ENCODE measurements around the gene BCAS2.
"Not testable (repeated sequence)": the region's sequence is repeated elsewhere in the genome, so short reads cannot be mapped to it uniquely, and the experiment has no call there.

Gene BCAS2

DNA sequence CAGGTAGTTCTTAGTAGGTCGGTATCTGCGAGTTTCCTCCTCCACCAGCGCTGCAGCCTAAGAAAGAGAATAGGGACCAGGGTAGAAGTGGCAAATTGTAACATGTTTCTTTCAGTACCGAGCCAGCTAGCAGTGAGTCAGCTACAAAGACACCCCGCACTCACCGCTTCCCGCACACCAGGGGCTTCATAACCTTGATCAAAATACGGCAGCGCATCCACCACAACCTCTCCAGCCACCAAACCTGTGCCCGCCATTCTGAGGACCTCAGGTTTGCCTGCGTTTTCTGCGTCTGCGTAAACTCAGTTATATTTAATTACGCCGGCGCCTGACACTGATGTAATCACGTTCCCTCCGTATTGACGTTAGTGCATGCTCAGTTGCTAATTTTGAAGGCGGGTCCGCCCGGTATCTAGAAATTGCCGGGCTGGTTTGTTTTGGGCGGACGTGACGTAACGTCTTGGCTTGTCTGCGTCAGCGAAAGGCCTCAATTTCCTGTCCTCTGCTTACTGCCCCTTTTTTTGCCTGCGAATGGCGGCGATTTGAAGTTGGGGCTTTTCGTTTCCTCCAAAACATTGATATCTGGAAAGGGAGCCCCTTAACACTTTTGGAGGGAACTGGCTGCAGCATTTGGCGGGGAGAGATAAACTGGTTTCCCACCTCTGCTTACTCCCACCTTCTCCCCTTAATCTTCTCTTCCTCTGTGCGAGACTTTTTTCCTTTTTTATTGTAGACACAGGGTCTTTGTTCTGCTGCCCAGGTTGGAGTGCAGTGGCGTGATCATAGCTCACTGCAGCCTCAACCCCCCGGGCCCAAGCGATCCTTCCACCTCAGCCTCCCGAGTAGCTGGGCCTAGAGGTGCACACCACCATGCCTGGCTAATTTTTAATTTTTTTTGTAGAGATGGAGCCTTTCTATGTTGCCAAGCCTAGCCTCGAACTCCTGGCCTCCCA, at the start of gene BCAS2:
Gene BCAS2, minus strand, starts transcription at position 281 of the 953 bp plus-strand sequence. Its CDS starts 24 bp downstream, at position 257.
- in situ Hi-C loops (cut with HindIII; ENCODE audit: low sequenced_read_pairs): no loop called here

DNA sequence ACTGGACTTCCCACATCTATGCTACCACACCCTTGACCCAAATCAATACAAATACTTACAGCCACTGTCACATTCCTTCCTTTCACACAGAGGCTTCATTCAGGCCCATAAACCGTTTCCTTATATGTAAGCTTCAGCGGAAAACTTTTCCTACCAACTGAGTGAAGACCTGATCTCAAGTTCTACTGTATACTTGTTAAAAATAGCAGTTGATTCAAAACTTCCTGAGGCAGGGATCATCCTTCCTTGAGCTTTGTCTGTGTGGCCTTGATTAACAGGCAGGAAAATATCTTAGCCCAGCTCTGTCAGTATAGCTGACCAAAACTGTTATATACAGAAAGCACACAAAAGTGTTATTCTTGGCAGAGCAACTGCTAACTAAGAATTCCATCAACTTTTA, 45.7 kb upstream of the BCAS2 start:
- in situ Hi-C loops (cut with HindIII; ENCODE audit: low sequenced_read_pairs): no loop called here

DNA sequence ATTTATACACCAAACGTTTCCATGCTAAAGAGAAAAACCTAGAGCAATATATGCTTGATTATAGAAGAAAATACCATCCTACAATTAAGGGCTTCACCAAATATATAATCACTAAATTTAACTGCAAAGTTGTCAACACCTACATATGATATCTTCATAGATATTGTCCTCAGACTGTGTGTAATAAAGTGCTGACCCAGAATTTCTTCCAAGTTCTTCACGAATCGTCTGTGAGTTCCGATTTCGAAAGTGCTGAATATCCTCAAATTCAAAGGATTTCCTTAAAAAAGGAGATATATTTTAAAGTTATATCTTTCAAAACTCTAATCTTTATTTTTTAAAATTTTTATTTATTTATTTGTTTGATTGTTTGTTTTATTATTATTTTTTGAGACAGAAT, 41.9 kb upstream of the BCAS2 start:
- in situ Hi-C loops (cut with HindIII; ENCODE audit: low sequenced_read_pairs): no loop called here

DNA sequence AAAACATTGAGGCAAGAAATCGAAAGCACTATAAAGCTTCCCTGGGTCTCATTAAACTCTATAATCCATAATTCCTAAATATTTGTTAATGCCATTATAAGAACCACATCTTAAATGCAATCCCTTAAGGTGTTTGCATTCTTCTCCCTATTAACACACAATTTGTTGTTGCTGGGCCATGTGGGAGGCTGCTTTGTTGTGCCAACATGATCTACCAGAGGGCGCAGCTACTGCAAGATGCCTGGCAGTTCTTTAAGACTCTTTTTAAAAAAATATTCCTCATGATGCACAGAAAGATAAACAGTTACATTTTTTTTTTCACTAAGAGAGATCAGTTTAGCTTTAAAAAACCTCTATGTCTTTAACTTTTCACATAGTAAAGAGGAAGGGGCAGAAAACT, 39.0 kb upstream of the BCAS2 start:
- in situ Hi-C loops (cut with HindIII; ENCODE audit: low sequenced_read_pairs): no loop called here

DNA sequence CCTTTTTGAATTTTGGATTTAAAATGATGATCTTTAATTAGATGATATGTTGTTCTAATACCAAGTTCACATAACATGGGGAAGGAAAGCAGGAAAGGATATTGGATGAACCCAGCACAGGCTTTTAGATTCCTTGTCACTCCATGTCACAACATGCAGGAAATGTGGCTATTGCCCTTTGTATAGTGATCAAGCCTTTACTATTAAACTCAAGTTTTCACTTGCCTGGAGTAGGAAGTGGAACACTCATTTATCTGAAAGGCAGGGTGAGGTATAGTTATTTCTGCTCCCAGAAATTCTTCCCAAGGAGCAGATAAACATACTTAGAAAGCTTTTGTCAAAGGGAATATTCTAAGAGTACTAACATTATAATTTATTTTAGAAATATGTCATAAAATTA, 37.2 kb upstream of the BCAS2 start:
- in situ Hi-C loops (cut with HindIII; ENCODE audit: low sequenced_read_pairs): no loop called here

DNA sequence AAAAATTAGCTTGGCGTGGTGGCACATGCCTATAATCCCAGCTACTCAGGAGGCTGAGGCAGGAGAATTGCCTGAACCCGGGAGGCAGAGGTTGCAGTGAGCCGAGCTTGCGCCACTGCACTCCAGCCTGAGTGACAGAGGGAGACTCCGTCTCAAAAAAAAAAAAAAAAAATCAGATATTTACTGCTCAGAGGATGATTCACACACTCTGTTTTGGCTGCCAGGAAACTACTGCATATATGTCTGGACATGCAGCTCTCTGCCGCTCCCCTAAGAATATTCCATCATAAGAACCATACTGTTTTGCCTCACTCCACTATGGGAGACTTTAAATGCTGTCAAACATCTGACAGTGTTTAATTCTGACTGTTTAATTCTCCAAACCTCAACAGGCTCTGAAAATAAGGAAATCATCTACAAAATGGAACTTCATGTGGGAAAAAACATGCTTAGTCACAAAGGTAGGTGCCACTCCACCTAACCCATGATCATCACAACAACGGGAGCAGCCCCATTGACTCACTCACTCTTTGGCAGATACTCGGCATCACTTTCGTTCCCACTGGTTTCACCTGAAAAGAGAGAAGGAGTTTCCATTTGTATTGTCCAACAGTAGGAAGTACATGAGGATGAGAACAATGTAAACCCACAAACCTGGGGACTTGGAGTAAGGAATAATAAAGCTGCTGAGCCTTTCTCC, 29.3 kb upstream of the BCAS2 start:
- in situ Hi-C loops (cut with HindIII; ENCODE audit: low sequenced_read_pairs): no loop called here

DNA sequence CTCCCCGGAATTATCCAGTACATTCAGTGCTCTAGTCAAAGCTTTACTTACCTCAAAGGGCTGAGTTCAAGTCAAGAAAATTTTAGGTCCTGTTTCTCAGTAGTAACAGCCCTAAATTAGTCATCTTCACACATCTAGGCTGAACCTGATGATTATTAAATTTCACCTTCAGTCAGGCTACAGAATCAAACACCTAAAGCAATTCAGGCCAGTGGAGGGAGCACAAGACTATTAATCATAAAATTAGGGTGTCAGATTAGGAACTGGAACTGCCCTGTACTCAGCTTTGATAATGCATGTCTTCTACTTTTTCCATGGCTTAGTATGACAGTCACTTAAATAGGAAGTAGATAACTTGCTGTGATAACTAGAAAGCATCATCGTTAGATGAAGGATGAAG, 28.4 kb upstream of the BCAS2 start:
- in situ Hi-C loops (cut with HindIII; ENCODE audit: low sequenced_read_pairs): loop anchor here (5.0 kb wide), 1 partner anchor 52 kb away; no protein-coding TSS in a partner anchor

DNA sequence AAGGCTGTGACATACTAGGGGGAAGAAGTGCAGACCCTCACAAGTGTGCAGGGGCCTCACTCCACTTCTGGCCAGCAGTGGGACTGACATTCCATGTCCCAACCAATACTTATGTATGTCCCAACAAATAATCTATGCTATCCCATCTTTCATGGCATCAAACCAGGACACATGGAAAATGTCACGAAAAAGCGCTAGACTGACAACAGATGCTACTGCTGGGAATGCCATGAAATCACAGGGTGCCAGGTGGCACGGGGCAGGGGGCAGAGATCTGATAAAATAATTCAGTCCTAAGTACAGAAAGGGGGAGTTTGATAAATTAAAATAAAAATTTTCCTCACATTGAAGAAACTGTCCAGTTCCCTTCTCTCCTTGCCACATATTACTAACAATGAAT, 27.6 kb upstream of the BCAS2 start:
- in situ Hi-C loops (cut with HindIII; ENCODE audit: low sequenced_read_pairs): loop anchor here (5.0 kb wide), 1 partner anchor 53 kb away; no protein-coding TSS in a partner anchor

DNA sequence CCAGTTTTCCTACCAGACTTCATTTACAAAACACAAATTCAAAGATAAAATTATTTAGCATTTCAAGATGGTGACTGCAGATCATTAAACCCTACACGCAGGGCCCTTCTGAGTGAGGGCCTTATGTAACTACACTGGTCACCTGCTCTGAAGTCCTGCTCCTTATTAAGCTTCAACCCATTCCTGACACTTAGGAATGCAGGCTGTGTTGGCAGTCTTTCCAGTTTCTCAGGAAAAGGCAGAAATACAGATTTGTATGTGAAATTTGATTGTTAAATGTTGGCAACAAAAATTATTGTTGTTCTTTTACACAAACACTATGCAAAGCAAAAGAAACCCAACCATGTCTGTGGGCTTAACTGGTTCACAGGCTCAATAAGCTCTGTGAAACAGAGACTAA, 25.8 kb upstream of the BCAS2 start:
- in situ Hi-C loops (cut with HindIII; ENCODE audit: low sequenced_read_pairs): loop anchor here (5.0 kb wide), 1 partner anchor 55 kb away; no protein-coding TSS in a partner anchor

DNA sequence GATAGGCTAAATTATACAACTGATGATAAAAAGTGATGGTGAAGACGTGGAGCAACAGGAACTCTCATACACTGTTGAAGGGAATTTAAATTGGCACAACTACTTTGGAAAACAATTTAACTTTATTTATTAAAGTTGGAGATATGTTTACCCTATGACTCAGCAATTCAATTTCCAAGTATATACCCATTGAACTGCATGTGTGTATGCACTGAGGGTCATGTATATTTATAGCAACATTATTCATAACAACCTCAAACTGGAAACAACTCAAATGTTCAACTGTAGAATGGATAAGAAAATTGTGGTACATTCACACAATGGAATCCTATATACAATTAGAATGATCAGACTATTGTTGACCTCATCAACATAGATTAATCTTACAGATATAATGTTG, 16.5 kb upstream of the BCAS2 start:
- in situ Hi-C loops (cut with HindIII; ENCODE audit: low sequenced_read_pairs): no loop called here

DNA sequence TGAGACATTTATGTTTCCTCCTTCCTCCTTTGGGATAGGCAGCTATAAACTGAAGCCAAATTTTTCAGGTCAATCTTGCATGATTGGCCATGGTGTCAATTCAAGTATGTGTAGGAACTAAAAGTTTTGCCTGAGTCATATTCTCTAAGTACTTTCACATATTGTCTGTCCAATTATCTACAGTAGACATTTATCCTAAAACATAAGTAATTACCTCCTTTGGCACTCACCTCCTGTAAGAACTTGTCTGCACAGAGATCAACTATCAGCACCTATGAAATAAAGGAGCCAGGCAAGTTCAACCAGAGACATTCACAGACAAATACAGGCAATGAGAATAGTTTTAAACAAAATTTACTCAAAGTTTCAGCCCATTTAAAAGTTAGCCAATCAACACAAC, 14.2 kb upstream of the BCAS2 start:
- in situ Hi-C loops (cut with HindIII; ENCODE audit: low sequenced_read_pairs): no loop called here

DNA sequence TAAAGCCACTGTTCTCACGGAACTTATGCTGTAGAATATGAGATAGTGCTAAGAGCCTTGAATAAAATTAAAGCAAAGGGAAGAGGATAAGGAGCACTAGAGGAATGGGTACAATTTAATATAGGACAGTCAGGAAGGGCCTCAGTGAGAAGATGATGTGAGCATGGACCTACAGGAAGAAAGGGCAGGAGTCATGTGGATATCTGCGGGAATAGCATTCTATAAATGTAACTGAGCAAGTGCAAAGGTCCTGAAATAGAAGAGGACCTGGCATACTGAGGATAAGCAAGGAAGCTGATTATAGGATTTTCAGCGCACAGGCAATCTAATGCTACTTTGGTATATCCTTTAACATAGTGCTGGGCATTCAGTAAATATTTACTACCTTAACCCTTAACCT, 12.6 kb upstream of the BCAS2 start:
- in situ Hi-C loops (cut with HindIII; ENCODE audit: low sequenced_read_pairs): no loop called here

DNA sequence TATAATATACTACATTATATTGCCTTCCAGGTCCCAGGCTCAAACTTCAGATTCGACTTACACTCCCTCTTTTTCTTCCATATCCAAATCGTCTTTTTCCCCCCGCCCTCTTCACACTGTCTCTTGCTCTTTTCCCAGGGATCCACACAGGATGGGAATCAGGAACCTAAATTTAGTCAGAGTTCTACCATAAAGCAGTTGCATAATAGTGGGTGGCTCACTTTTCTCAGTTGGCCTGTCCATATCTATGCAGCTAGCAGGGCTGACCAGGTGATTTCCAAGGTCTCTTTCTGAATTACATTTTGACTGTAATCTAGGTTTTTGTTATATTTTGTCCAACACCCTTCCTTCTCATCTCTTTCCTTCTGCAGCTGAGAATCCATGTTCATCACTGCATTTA, 7.7 kb upstream of the BCAS2 start:
- in situ Hi-C loops (cut with HindIII; ENCODE audit: low sequenced_read_pairs): no loop called here

DNA sequence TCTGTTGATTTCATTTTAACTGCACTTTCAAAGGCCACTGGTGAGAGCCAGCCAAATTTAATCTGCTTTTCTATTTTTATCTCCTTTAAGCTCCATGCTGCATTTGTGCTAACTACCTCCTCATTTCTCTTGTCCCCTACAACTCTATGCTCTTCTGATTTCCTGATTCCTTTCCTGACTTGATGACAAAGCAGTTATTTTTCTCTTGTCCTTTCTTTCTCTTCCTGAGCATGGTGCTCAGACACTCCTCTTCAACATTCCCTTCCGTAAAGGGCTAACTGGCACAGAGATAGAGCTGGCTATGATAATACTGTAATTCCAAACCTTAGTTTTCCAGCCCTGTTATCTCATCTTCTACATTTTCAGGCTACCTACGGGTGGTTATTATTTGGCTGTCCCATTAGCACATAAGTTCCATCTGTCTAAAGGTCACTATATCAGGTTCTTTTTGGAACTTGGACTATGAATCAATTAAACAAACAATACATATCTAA, 6.8 kb upstream of the BCAS2 start:
- in situ Hi-C loops (cut with HindIII; ENCODE audit: low sequenced_read_pairs): no loop called here

DNA sequence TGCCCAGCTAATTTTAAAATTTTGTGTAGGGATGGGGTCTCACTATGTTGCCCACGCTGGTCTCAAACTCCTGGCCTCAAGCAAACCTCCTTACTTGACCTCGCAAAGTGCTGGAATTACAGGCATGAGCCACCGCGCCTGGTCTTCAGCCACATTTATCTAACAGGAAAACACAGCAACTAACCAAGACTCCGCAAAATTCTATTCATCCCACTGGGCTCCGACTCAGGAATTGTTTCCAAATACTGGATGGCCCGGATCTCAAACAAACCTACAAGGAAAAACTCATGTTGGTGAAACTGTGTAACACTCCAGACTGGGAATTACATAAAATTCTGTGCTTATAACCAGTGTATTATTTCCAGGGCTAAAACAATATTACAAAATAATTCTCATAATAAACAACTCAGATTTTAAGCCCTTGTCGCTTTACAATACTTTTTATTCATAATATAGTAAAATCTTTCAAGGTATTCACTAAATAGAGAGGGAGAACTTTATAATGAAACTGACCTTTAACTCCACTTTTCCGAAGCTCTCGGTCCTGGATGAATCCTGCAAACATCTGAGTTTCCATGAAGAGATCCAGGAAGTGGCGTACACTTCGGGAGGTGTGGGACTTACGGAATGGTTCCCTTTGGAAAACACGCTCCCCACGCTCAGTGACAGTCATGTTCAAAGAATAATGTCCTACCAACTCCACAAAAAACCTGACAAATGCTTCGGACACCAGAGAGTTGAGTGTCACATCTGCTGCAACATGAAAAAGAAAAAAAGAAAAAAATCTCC, 6.0 kb upstream of the BCAS2 start:
- in situ Hi-C loops (cut with HindIII; ENCODE audit: low sequenced_read_pairs): no loop called here

DNA sequence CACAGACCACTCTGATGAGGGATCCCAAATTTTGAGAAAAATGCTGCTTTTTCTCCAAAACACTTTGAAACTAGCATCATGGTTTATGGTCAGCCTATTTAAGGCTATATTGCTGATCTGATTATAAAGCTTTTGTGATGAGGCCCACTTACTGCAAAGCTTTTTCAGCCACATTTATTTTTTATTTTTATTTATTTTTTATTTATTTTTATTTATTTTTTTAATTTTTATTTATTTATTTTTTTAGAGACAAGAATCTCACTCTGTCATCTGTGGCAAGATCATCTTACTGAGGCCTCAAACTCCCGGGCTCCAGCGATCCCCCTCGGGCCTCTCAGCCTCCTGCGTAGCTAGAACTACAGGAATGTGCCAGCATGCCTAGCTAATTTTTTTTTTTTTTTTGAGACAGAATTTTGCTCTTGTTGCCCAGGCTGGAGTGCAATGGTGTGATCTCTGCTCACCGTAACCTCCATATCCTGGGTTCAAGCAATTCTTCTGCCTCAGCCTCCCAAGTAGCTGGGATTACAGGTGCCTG, 5.2 kb upstream of the BCAS2 start:
- in situ Hi-C loops (cut with HindIII; ENCODE audit: low sequenced_read_pairs): no loop called here

DNA sequence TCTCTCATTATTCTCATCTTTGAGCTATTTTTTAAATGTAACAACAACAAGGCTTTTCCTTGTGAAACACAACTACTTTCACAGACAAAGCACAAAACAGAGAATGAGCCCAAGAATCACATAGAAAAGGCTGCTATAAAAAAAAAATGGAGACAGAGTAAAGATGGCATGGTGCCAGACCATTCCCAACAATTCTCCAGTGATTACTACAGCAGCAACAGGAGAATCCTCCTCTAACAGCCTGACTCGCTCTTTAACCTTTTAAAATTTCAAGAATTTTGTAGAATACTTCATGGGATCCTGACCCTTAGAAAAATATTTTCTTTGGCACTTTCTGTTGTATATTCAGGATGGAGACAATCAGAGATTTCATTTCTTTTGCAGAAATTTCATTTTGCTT, 3.8 kb upstream of the BCAS2 start:
- in situ Hi-C loops (cut with HindIII; ENCODE audit: low sequenced_read_pairs): no loop called here

DNA sequence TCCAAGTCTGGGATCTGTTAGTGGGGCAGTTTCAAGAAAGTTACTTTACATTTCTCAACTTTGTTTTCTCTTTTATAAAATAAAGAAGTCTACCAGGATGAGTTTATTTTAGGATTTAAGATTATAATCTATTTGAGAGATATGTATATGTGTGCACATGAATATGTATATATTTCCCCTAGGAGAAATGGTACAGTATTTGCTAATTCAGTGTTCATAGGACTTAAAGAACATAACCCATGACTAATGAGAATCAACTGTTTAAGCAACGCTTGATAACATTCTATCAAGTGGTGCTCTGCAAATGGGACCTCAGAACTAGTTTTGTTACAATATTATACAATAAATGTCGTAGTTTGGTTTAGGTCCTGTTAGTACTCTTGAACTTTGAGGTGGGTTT, 7.0 kb downstream of the BCAS2 start:
- in situ Hi-C loops (cut with HindIII; ENCODE audit: low sequenced_read_pairs): no loop called here

DNA sequence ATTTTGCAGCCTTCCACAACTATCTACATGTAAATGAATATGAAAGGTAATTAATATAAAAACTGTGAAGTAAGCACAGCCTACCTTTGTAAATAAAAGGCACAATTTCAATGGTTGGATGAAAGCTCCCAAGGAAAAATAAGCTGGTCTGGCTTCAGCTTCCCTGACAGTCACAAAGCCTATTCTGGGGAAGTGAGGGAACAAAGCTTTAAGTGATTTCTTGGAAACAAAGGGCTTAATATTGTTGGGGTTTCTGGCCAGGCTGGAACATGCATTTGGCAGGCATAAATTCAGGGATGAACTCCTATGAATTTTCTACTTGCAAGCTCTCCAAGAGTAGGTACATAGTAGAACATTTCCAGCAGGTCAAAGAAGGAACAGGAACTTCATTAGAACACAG, 17.3 kb downstream of the BCAS2 start:
- in situ Hi-C loops (cut with HindIII; ENCODE audit: low sequenced_read_pairs): no loop called here

DNA sequence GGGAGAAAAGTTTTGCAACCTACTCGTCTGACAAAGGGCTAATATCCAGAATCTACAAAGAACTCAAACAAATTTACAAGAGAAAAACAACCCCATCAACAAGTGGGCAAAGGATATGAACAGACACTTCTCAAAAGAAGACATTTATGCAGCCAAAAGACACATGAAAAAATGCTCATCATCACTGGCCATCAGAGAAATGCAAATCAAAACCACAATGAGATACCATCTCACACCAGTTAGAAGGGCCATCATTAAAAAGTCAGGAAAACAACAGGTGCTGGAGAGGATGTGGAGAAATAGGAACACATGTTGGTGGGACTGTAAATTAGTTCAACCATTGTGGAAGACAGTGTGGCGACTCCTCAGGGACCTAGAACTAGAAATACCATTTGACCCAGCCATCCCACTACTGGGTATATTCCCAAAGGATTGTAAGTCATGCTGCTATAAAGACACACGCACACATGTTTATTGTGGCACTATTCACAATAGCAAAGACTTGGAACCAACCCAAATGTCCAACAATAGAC, 18.4 kb downstream of the BCAS2 start:
- in situ Hi-C loops (cut with HindIII; ENCODE audit: low sequenced_read_pairs): not testable (repeated sequence)

Data from DLD1 (cell line).